Pulmonary artery endothelial cell (primary cell): Measurements from ENCODE around the gene PDLIM5. TPM values are rescaled to one million over a fixed set of nuclear protein-coding genes. Genes with fewer than 3 reads are reported as not detected.
A peak's percentile ranks its signal among the peaks of the same experiment; 100 is the strongest.
"Not testable (repeated sequence)": the region's sequence is repeated elsewhere in the genome, so short reads cannot be mapped to it uniquely, and the experiment has no call there.

Experiments used
- DNase-seq: peaks from one replicate; pipeline ENCODE4 v3.0.0-alpha.2; 2011; ENCODE audit warnings: low read depth, low spot score
- total RNA-seq: library from RNA; depleted of rRNA; stranded (reverse); fragments of >200 nt; gene quantifications from 2 replicates; pipeline ENCODE4 v1.2.3, GENCODE V29; 2014

Gene PDLIM5
- total RNA-seq, 1 donor from 2014 or later: 175 TPM

DNA sequence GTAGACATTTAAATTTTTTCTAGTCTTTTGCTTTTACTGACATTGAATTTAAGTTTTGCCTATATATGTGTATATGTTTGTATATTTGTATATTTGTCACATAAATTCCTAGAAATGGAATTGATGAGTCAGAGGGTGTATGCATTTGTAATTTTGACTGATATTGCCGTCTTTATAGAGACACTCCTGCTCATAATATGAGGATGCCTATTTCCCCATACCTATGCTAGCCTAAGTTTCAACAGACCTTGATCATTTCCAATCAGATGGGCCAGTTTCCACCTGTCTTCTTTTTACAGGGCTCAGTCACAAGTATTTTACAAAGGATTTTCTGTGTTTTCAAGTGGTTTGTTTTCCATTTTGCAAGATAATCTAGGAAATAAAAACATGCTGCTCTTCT lies 10.8 kb downstream of the PDLIM5 start:
- no peak for DNase-seq

DNA sequence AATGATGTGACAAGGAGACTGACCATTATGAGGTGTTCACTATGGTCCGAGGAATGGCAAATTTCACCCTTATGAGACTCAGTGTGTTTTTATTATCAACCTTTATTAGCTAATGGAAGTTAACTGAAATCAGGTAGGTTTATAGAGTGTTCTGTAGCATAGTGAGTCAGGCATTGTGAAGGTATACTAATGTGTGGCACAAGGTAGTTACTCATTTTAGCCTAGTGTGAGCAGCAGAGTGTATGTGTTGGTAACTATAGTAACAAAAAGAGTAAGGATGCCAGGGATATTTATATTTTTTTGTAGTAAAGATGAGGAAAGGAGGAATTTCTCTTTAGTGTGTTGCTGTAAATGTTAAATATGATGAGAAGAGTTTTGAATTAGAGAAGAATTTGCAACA lies 12.0 kb downstream of the PDLIM5 start:
- no peak for DNase-seq

GRCh38 chr4:94466371-94466770 lies 14.6 kb downstream of the PDLIM5 start:
- DNase-seq: no peak

GRCh38 chr4:94466923-94467322 lies 15.2 kb downstream of the PDLIM5 start:
- DNase-seq: no peak

DNA sequence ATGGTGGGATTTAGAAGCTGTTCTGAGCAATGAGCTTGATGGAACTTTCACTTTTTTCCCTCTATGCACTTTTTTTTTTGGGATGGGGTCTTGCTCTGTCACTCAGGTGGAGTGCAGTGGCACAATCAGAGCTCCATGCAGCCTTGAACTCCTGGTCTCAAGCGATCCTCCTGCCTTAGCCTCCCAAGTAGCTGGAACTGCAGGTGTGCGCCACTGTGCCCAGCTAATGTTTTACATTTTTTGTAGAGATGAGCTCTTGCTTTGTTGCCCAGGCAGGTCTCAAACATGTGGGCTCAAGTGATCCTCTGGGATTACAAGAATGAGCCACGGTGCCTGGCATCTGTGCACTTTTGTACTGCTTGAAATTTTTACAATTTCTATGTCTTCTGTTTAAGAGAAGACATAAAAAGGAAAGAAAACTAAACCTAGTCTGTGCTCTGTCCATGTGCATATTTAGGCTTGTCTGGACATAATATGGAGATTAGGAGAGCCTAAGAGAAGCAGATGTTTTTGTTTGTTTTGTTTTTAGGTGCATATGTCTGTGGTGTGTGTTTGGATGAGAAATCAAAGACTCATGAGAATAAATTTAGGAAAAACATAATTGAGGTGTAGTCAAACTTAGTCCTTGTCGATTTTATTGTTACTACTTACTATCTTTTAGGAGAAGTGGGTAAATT lies 16.5 kb downstream of the PDLIM5 start:
- no peak for DNase-seq

DNA sequence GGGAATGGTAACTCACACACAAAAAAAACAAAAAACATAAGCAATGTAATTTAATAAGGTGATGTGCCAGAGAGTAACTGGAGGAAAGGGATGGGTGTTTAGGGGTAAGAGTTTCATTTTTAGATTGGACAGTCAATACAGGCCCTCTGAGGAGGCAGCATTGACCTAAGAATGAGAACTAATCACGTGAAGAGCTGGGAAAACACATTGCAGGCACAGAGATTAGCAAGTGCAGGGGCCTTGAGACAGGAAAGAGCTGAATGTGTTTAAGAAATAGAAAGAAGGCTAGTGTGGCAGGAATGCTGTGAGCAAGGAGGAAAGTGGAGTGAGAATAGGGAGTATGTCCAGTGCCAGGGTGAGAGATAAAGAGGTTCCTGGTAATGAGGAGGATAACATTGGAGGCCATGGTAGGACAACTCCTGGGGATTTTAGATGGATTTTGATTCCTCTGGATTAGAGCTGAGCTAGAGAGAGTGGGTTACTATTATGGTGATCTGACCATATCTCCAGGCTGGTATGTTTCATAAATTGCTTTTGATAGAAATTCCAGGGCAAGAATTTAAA lies 17.6 kb downstream of the PDLIM5 start:
- DNase-seq: no peak

DNA sequence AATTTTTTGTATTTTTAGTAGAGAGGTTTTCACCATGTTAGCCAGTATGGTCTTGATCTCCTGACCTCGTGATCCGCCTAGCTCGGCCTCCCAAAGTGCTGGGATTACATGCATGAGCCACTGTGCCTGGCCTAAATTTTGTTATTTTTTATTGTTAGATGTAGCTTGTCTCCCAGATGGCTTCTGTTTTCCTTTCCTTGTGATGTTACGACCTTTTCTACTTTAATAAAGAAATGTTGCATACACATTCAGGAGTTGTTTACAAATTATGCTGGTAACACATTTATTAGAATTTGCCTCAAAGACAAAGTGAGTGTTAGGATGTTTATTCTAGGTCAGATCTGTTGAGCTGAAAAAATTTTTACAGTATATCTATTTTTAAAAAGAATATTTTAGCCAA lies 18.4 kb downstream of the PDLIM5 start:
- no peak for DNase-seq

DNA sequence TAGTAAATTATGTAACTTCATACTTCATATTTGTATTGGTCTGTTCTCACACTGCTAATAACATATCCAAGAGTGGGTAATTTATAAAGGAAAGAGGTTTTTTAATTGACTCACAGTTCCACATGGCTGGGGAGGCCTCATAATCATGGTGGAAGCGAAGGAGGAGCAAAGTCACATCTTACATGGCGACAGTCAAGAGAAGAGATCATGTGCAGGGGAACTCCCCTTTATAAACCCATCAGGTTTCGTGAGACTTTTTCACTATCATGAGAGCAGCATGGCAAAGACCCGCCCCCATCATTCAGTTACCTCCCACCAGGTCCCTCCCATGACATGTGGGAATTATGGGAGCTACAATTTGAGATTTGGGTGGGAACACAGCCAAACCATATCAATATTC lies 19.0 kb downstream of the PDLIM5 start:
- not testable (repeated sequence) for DNase-seq

DNA sequence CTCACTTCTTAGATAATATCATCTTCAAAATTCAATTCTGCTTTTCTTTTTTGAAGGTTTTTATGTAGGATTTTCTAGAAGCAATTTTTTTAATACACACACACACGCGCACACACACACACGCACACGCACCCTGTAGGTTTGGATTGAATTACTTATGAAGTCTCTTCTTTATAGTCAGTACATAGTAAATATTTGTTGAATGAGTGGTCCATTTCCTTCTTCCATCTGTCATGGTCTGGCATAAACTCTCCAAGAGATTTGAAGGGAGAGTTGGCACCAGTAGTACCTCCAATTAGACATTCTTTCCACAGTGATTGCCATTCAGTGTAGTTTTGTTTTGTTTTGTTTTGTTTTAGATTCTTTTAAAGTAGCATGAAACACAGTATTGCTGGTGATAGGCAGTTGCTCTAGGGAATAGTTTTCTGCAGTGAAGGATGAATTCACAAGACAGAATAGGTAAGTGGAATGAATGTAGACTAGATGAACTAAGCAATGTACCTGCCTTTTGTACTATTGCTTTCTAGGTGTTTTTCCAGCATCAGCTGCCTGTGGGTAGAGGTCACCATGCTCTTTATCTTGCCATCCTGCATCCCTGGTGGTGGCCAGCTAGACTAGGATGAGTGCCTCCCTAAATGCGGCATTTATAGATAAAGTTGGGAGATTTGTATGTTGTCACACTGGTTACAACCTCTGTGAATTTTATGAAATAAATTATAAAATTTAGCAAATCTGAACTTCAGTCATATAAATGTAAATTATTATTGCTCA lies 20.5 kb downstream of the PDLIM5 start:
- DNase-seq: peak; percentile 80

DNA sequence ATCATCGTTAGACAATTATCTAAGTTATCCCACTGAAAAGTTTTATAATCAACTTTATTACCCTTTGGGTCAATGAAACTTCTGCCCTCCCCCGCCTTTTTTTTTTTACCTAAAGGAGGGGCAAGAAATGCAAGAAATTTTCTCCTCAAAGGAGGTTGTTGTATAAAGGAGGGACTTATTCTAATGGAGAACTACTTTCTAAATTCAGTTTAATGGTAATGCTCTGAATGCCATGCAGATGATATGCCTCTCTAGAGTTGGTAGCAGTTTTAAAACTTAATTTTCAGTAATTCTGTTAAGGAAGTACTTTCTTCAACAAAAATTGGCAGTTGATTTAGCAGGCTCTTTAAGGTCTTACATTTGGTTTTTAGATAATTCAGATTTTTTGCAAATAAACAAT lies 23.3 kb downstream of the PDLIM5 start:
- DNase-seq: no peak

DNA sequence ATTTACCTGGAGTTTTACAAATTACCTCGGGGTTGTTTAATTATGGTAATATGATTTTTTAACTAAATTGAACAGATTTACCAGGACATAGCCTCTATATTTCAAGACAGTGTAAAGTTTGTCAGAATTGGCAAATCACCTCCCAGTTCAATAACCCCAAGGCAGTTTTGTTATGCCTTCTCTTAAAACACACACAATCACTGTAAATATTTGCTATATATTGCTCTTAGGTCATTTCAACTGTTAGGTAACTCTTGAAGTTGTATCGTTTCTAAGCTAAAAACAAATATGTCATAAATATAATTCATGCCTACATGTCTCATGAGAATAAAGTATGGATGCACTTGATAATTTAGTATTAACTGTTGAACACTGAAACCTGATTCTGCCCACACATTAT lies 24.1 kb downstream of the PDLIM5 start:
- DNase-seq: no peak

GRCh38 chr4:94477227-94477626 lies 25.5 kb downstream of the PDLIM5 start:
- no peak for DNase-seq

DNA sequence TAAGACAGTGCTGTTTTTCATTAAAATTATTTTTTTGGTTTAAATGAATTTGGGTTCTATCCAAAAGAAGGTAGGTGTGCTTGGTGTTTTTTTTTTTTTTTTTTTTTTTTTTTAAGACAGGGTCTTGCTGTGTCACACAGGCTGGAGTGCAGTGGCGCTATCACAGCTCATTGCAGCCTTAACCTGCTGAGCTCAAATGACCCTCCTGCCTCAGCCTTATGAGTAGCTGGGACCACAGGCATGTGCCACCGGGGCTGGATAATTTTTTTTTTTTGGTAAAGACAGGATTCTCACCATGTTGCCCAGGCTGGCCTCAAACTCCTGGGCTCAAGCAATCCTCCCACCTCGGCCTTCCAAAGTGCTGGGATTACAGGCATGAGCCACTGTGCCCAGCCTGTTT lies 27.1 kb downstream of the PDLIM5 start:
- not testable (repeated sequence) for DNase-seq

GRCh38 chr4:94479358-94480141 lies 27.8 kb downstream of the PDLIM5 start:
- no peak for DNase-seq

DNA sequence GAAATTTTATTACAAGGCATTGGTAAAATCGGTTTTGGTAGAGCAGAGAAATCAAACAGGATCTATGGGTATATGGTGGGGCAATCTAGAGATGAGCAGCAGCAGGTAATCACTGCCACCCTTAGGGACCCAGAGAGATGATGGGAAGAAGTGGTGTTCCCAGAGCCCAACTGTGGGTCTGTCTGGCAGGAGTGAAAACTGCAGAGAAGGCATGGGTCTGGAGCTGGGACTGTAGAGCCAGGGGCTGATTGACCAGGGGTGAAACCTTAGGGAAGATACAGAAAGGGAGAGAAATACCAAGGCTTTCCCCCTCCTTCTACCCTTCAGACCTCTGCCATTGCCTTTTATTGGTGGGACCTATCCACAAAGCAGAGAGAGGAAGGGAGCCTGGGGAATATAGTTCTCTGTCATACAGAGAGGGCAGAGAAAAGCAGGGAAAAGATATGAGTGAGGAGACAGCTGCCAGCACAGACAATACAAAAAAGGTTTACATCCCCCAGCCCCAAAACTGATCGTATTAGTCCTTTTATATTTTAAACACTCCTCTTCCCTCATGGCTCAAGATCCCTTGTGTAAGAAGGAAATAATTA lies 28.7 kb downstream of the PDLIM5 start:
- no peak for DNase-seq

GRCh38 chr4:94483895-94484294 lies 32.2 kb downstream of the PDLIM5 start:
- no peak for DNase-seq

GRCh38 chr4:94484818-94485217 lies 33.1 kb downstream of the PDLIM5 start:
- no peak for DNase-seq

GRCh38 chr4:94486372-94486801 lies 34.6 kb downstream of the PDLIM5 start:
- peak; percentile 55 for DNase-seq

GRCh38 chr4:94488670-94489069 lies 36.9 kb downstream of the PDLIM5 start:
- DNase-seq: no peak

- no peak for DNase-seq
These were observed 37.4 kb downstream of the PDLIM5 start for GRCh38 chr4:94489098-94489497.

GRCh38 chr4:94490437-94490836 lies 38.7 kb downstream of the PDLIM5 start:
- no peak for DNase-seq

DNA sequence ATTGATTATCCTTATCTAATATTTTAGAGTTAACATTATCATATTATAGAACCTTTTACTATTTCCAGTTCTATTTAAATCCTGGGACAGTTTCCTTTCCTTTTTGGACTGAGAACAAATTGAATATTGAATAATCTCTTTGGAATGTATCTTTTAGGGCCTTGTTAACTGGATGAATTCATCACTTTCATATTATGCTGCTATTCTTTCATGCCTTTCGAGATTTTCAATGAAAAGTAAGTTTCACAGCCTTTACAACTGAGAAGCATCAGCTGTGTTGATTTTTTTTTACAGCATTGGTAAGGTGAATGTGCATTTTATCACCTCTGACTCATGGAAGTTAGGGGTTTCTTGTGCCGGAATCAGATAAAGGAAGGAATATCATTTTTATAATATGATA lies 39.6 kb downstream of the PDLIM5 start:
- DNase-seq: no peak
